ENCODE results near the gene ATP1A3. TPM values are rescaled to one million over a fixed set of nuclear protein-coding genes. Genes with fewer than 3 reads are reported as not detected.
A peak's percentile ranks its signal among the peaks of the same experiment; 100 is the strongest.

Gene ATP1A3
- total RNA-seq, 1 donor from 2014 or later: 1.8 TPM

GRCh38 chr19:42006569-42006968 is 12.5 kb upstream of the ATP1A3 start:
- DNase-seq (no peak), ATAC-seq (ENCODE audit: low read depth) (no peak)
- H3K4me1 Mint-ChIP-seq: no peaks in the 10 kb centered on the region
- intact Hi-C loops (cut with micrococcal nuclease): no loop called here
- ChIA-PET POLR2A (no interaction called here), CTCF (no interaction called here)
- H3K9me3 Mint-ChIP-seq: no peaks in the 10 kb centered on the region
- H3K27ac Mint-ChIP-seq: no peak overlapping the region
- H3K36me3 Mint-ChIP-seq (ENCODE audit: low read depth): no peaks in the 10 kb centered on the region
- H3K27me3 Mint-ChIP-seq: peaks cover 18% of the 10 kb centered on the region
- TF ChIP-seq, protein P1, sequence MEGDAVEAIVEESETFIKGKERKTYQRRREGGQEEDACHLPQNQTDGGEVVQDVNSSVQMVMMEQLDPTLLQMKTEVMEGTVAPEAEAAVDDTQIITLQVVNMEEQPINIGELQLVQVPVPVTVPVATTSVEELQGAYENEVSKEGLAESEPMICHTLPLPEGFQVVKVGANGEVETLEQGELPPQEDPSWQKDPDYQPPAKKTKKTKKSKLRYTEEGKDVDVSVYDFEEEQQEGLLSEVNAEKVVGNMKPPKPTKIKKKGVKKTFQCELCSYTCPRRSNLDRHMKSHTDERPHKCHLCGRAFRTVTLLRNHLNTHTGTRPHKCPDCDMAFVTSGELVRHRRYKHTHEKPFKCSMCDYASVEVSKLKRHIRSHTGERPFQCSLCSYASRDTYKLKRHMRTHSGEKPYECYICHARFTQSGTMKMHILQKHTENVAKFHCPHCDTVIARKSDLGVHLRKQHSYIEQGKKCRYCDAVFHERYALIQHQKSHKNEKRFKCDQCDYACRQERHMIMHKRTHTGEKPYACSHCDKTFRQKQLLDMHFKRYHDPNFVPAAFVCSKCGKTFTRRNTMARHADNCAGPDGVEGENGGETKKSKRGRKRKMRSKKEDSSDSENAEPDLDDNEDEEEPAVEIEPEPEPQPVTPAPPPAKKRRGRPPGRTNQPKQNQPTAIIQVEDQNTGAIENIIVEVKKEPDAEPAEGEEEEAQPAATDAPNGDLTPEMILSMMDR (IDR thresholded peaks at IDR 0.05): no peak
- no peak overlapping the region for H3K4me3 Mint-ChIP-seq

DNA sequence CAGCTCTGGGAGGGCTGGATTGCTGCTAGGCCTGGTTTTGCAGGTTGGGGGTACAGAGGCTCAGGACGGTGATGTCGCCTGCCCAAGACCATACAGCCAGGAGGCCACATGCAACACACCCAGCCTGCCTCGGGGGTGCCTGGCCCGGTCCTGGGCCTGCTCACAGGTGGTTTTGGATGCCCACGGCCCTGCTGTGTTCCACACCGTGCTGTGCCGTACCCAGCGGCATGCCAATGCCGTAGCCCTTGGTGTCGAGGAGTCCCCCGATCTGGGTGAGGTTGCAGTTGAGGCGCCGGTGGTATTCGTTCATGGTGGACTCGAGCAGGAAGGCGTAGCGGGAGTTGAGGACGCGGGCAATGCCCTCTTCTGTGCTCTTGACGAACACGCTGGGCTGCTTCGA is 11.5 kb upstream of the ATP1A3 start:
- H3K4me1 Mint-ChIP-seq: no peaks in the 10 kb centered on the region
- ATAC-seq (ENCODE audit: low read depth) (no peak), DNase-seq (no peak)
- intact Hi-C loops (cut with micrococcal nuclease): no loop called here
- H3K27ac Mint-ChIP-seq: no peak overlapping the region
- ChIA-PET CTCF (no interaction called here), POLR2A (no interaction called here)
- no peaks in the 10 kb centered on the region for H3K9me3 Mint-ChIP-seq
- H3K36me3 Mint-ChIP-seq (ENCODE audit: low read depth): no peaks in the 10 kb centered on the region
- no peak overlapping the region for H3K4me3 Mint-ChIP-seq
- peaks cover 28% of the 10 kb centered on the region for H3K27me3 Mint-ChIP-seq
- TF ChIP-seq, protein P1 (IDR thresholded peaks at IDR 0.05): no peak

GRCh38 chr19:42003506-42004294 is 9.7 kb upstream of the ATP1A3 start:
- intact Hi-C loops (cut with micrococcal nuclease): no loop called here
- ATAC-seq (ENCODE audit: low read depth) (no peak), DNase-seq (no peak)
- Mint-ChIP-seq H3K27me3 (peaks cover 39% of the 10 kb centered on the region), H3K4me1 (peaks cover 3% of the 10 kb centered on the region), H3K9me3 (no peaks in the 10 kb centered on the region), H3K4me3 (no peak overlapping the region), H3K36me3 (ENCODE audit: low read depth) (no peaks in the 10 kb centered on the region), H3K27ac (no peak overlapping the region)
- ChIA-PET CTCF (no interaction called here), POLR2A (no interaction called here)
- TF ChIP-seq, protein P1 (IDR thresholded peaks at IDR 0.05): no peak

GRCh38 chr19:41999878-42000208 is 5.8 kb upstream of the ATP1A3 start:
- CTCF ChIA-PET: no interaction called here
- intact Hi-C loops (cut with micrococcal nuclease): no loop called here
- TF ChIP-seq, protein P1 (IDR thresholded peaks at IDR 0.05): no peak
- H3K9me3 Mint-ChIP-seq: no peaks in the 10 kb centered on the region
- no peak overlapping the region for H3K4me3 Mint-ChIP-seq
- no peak overlapping the region for H3K27ac Mint-ChIP-seq
- ATAC-seq (ENCODE audit: low read depth) (no peak), DNase-seq (no peak)
- POLR2A ChIA-PET: interaction anchor here (0.6 kb wide), 1 partner anchor 93 kb away, joined by 3 read pairs; no protein-coding TSS in a partner anchor
- peaks cover 65% of the 10 kb centered on the region for H3K27me3 Mint-ChIP-seq
- peaks cover 30% of the 10 kb centered on the region for H3K4me1 Mint-ChIP-seq
- no peaks in the 10 kb centered on the region for H3K36me3 Mint-ChIP-seq (ENCODE audit: low read depth)

GRCh38 chr19:41999071-41999877 is 5.2 kb upstream of the ATP1A3 start:
- DNase-seq: no peak
- intact Hi-C loops (cut with micrococcal nuclease): no loop called here
- Mint-ChIP-seq H3K4me3 (peak overlapping the region; percentile 2), H3K27me3 (peaks cover 66% of the 10 kb centered on the region), H3K36me3 (ENCODE audit: low read depth) (no peaks in the 10 kb centered on the region), H3K9me3 (no peaks in the 10 kb centered on the region), H3K27ac (no peak overlapping the region), H3K4me1 (peaks cover 30% of the 10 kb centered on the region)
- no peak for ATAC-seq (ENCODE audit: low read depth)
- POLR2A ChIA-PET: no interaction called here
- TF ChIP-seq, protein P1 (IDR thresholded peaks at IDR 0.05): no peak
- CTCF ChIA-PET: no interaction called here

Data from activated B cell treated with CpG ODN at 0.5 μM for 24 hours (primary cell).